Calu3 (cell line): ENCODE data around the gene DHX38. TPM values are rescaled to one million over a fixed set of nuclear protein-coding genes. Genes with fewer than 3 reads are reported as not detected.

Source experiments
- BruUV-seq: library from RNA; stranded (reverse); fragments of 400-500 nt; replicated peaks from 2 replicates; lab custom pipeline; 2021; lab: Mats Ljungman, UMichigan
- CTCF ChIA-PET: fragments of 300-600 bp; sonication (Branson Sonifier 250); formaldehyde crosslinking; loops from one replicate; lab custom pipeline; 2022; ENCODE audit warnings: antibody characterized with exemption; lab: Charles Lee
- DNase-seq: peaks from one replicate; pipeline ENCODE4 v3.0.0; 2022
- H3K27ac Mint-ChIP-seq: one replicate; pipeline ENCODE4 v1.8.0; 2022; ENCODE audit warnings: mixed read lengths; ENCODE audit not compliant: unreplicated experiment
- H3K27me3 Mint-ChIP-seq: one replicate; pipeline ENCODE4 v1.8.0; 2022; ENCODE audit warnings: mixed read lengths; ENCODE audit not compliant: unreplicated experiment
- H3K36me3 Mint-ChIP-seq: one replicate; pipeline ENCODE4 v1.8.0; 2022; ENCODE audit warnings: mild to moderate bottlenecking, moderate library complexity, mixed read lengths; ENCODE audit not compliant: insufficient read depth, unreplicated experiment
- H3K4me1 Mint-ChIP-seq: one replicate; pipeline ENCODE4 v1.8.0; 2022; ENCODE audit warnings: mild to moderate bottlenecking, low read depth, mixed read lengths; ENCODE audit not compliant: unreplicated experiment
- H3K4me3 Mint-ChIP-seq: one replicate; pipeline ENCODE4 v1.8.0; 2022; ENCODE audit warnings: mild to moderate bottlenecking, low read depth, moderate library complexity, mixed read lengths; ENCODE audit not compliant: unreplicated experiment
- H3K9me3 Mint-ChIP-seq: one replicate; pipeline ENCODE4 v1.8.0; 2022; ENCODE audit warnings: low read depth, mixed read lengths; ENCODE audit not compliant: unreplicated experiment
- CTCF ChIP-seq: fragments of 200-600 bp; IDR thresholded peaks from one replicate; pipeline ENCODE4 v1.8.0; 2022; ENCODE audit warnings: antibody characterized with exemption; ENCODE audit not compliant: unreplicated experiment
- intact Hi-C: fragments of 100-400 bp; cut with micrococcal nuclease; formaldehyde crosslinking; loops from one replicate; pipeline ENCODE4 v1.10.0; 2022; ENCODE audit not compliant: unreplicated experiment
- total RNA-seq: library from RNA; stranded (reverse); gene quantifications from 2 replicates; pipeline ENCODE4 v1.2.3, GENCODE V29; 2022

DHX38 gene
- total RNA-seq, 1 experiment from 2014 or later, result 86.4 TPM

- no TSS peak for BruUV-seq
- Mint-ChIP-seq H3K27ac (no peak overlapping the region), H3K9me3 (no peaks in the 10 kb centered on the region), H3K4me1 (peaks cover 2% of the 10 kb centered on the region), H3K36me3 (no peaks in the 10 kb centered on the region), H3K27me3 (no peaks in the 10 kb centered on the region), H3K4me3 (no peak overlapping the region)
- CTCF ChIA-PET, result no interaction called here
- no peak for TF ChIP-seq CTCF
- DNase-seq, result no peak
- intact Hi-C loops, result no loop called here
Observed at GRCh38 chr16:72120026-72120425, 26.4 kb downstream of the DHX38 start.

- Mint-ChIP-seq H3K27me3 (no peaks in the 10 kb centered on the region), H3K27ac (no peak overlapping the region), H3K4me1 (peaks cover 18% of the 10 kb centered on the region), H3K9me3 (no peaks in the 10 kb centered on the region), H3K4me3 (no peak overlapping the region), H3K36me3 (no peaks in the 10 kb centered on the region)
- BruUV-seq, result no TSS peak
- intact Hi-C loops, result no loop called here
- CTCF ChIA-PET, result interaction anchor here (1.8 kb wide), 1 partner anchor 16 kb away, joined by 4 read pairs; no protein-coding TSS in a partner anchor
- TF ChIP-seq CTCF, result no peak
- DNase-seq, result no peak
Observed at GRCh38 chr16:72122308-72122707, 28.7 kb downstream of the DHX38 start.

GRCh38 chr16:72122916-72123315, 29.3 kb downstream of the DHX38 start:
- DNase-seq, result no peak
- Mint-ChIP-seq H3K27me3 (no peaks in the 10 kb centered on the region), H3K27ac (no peak overlapping the region), H3K4me1 (peaks cover 18% of the 10 kb centered on the region), H3K9me3 (no peaks in the 10 kb centered on the region), H3K36me3 (no peaks in the 10 kb centered on the region), H3K4me3 (no peak overlapping the region)
- TF ChIP-seq CTCF, result no peak
- intact Hi-C loops, result no loop called here
- no TSS peak for BruUV-seq
- CTCF ChIA-PET, result no interaction called here

- no peaks in the 10 kb centered on the region for H3K36me3 Mint-ChIP-seq
- H3K27ac Mint-ChIP-seq, result no peak overlapping the region
- CTCF ChIA-PET, result interaction anchor here (2.1 kb wide), 1 partner anchor 344 kb away, joined by 12 read pairs; no protein-coding TSS in a partner anchor
- intact Hi-C loops, result no loop called here
- H3K4me3 Mint-ChIP-seq, result no peak overlapping the region
- DNase-seq, result no peak
- no peak for TF ChIP-seq CTCF
- H3K4me1 Mint-ChIP-seq, result peaks cover 18% of the 10 kb centered on the region
- no TSS peak for BruUV-seq
- no peaks in the 10 kb centered on the region for H3K9me3 Mint-ChIP-seq
- H3K27me3 Mint-ChIP-seq, result no peaks in the 10 kb centered on the region
Observed at GRCh38 chr16:72123426-72123825, 29.8 kb downstream of the DHX38 start.
